Epithelial cell of esophagus (primary cell): ENCODE data around the gene ZNF408.

Experiments
- DNase-seq: peaks from one replicate; pipeline ENCODE4 v3.0.0; 2010; ENCODE audit warnings: low read depth
- H3K4me3 ChIP-seq: 2 replicates; pipeline ENCODE4 v1.5.1; 2011; ENCODE audit warnings: mild to moderate bottlenecking, low read length, control low read depth
- TF ChIP-seq, protein P1 (sequence below): IDR thresholded peaks from 2 replicates; pipeline ENCODE4 v1.5.1; 2011; ENCODE audit warnings: low read depth, mild to moderate bottlenecking, low read length, control low read depth, inconsistent platforms; ENCODE audit not compliant: insufficient read depth; ENCODE audit errors: missing control alignments

The ZNF408 gene

DNA sequence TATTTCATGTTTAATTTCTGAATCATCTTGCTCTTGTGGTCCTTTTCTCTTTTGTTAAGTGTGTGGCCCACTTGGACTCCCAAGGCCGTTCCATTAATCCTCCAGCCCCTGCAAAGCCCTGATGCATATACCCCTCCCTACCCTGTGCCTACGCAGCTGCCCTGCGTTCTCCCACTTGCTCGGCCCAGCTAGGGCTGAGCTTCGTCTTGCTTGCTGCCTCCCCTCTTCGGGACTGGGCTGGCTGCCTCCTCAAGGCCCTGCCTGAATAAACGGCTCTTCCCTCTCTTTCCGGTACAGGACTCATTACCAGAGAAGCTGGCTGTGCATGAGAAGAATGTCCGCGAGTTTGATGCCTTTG is 28.9 kb upstream of the ZNF408 start:
- DNase-seq, result no peak
- TF ChIP-seq, protein P1, sequence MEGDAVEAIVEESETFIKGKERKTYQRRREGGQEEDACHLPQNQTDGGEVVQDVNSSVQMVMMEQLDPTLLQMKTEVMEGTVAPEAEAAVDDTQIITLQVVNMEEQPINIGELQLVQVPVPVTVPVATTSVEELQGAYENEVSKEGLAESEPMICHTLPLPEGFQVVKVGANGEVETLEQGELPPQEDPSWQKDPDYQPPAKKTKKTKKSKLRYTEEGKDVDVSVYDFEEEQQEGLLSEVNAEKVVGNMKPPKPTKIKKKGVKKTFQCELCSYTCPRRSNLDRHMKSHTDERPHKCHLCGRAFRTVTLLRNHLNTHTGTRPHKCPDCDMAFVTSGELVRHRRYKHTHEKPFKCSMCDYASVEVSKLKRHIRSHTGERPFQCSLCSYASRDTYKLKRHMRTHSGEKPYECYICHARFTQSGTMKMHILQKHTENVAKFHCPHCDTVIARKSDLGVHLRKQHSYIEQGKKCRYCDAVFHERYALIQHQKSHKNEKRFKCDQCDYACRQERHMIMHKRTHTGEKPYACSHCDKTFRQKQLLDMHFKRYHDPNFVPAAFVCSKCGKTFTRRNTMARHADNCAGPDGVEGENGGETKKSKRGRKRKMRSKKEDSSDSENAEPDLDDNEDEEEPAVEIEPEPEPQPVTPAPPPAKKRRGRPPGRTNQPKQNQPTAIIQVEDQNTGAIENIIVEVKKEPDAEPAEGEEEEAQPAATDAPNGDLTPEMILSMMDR, result no peak
- no peak overlapping the region for H3K4me3 ChIP-seq

DNA sequence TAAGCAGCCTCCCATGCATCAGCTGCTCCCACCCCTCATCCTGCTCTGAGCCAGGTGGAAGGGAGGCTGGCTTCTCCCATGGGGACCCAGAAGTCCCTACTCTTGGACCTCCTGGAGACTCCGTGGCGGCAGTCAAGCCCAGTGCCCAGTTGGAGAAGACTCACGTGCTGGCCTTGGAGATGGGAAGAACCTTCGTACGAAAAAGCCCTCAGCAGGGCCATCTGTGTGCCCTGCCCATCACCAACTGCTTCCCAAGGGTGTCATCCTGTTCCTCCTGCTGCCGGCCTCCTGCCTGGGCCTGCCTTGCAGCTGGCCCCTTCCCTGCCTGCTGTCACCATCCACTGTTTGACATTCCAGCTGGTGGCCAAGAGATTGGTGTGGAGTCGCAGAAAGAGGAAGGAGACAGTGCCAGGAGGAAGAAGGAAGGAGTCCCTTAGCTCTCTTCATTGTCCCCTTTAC is 28.4 kb upstream of the ZNF408 start:
- H3K4me3 ChIP-seq, result no peak overlapping the region
- DNase-seq, result no peak
- TF ChIP-seq, protein P1, result no peak

DNA sequence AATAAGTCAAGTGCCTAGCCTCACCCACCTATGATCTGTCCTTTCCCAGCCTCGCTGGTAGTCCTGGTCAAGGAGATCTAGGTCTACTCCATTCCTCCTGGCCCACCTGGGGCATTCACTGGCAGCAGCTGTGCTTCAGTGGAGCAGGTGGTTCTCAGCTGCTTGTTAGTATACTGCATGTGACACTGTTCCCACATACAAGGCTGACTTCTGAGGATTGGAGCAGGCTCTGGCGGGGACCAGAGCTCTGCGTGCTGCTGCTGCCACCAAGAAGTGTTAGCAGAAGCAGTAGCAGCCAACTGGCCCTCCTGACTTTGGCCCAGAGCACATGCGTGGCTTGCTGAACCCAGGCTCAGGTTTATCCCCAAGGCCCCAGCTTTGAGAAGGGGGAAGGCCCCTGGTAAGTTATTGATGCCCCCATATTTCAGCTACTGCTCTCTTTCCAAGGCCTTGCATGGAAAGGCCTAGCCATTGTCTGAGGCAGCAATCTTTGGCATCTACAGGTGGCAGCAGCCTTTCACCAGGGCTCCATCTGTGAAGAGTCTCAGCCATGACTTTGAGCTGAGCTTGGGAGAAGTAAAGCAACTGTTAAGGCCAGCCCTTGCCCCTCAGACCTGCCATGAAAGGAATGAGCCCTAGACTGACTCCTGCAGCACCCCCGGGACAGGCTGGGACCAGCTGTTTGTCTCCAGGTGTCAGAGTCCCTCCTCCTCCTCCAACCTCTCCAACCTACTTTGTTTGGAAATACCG is 26.9 kb upstream of the ZNF408 start:
- TF ChIP-seq, protein P1, result no peak
- H3K4me3 ChIP-seq, result no peak overlapping the region
- no peak for DNase-seq

DNA sequence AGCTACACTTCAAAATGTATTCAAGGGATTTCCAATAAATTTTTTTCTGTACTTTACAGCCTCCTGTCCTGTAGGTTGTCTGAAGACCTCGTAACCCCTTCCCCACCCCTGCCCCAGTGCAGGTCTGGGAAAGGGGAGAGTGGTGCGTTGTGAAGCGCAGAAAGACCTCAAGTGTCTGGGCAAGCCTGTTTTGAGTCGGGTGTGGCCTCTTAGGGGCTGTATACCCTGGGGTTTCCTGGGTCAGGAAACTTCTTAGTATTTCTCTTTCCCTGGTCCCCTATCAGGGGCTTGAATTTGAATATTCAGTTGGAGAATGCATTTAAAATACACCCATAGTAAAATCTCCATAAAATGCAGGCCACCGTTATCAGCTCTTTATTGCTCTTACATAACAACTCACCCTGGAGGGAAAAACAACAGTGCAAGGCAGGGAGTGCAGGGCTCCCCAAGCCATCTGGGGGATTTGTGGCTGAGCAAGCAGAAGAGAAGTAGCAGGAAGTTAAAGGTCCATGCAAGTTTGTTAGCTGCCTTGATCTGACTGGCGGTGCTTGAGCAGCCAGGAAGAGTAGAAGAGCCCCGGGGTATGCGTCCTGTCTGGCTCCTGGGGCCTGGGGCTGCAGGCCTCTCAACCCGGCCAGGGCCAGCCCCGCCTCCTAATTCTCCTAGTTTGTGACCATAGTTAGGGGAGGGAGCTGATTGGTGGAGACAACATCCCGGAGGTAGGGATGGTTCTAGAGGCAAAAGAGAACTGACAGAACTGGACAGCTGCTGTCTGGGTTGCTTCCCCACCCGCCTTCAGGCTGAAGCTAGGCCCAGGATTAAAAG is 26.2 kb upstream of the ZNF408 start:
- H3K4me3 ChIP-seq, result no peak overlapping the region
- DNase-seq, result no peak
- TF ChIP-seq, protein P1, result no peak

DNA sequence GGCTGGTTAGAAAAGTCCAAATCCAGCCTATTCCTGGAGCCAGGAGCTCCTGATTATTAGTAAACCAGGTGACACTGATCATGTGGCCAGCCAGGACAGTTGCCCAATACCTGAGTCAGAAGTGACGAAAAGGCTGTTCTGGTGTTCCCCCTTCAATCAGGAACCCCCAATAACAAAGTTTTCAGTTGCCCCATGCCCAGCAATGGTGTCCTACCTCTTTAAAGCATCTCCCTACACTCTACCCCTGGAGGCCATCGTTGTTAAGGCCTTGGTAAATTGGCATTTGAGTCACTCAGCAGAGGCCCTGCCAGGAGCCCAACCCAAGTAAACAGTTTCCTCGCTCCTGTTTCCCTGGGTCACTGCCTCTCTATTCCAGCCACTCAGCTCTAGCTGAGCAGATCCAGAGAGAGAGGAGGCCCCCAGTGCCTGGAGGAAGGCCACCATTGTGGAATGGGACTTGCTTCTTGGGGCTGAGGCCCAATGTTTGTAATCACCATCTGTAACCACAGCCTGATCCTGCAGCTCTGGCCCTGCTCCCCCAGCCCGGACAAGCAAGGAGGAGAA is 25.5 kb upstream of the ZNF408 start:
- DNase-seq, result peak; percentile 82
- TF ChIP-seq, protein P1, result peak; percentile 43
- H3K4me3 ChIP-seq, result no peak overlapping the region

DNA sequence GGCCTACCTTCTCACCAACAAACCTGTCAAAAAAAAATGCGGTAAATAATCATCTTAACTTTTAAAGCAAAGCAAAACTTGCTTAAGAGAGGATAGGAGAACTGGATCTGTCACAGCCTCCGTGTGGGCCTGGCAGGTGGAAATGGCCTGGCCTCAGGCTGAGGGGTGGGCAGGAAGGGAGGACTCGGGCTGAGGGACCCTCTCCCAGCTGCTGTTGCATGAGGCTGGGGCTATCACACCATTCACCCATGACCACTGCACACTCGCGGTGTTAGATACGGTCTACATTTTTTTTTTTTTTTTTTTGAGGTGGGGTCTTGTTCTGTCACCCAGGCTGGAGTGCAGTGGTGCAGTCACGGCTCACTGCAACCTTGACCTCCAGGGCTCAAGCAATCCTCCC is 24.9 kb upstream of the ZNF408 start:
- TF ChIP-seq, protein P1, result no peak
- no peak for DNase-seq
- no peak overlapping the region for H3K4me3 ChIP-seq
